A673 (cell line): Measurements from ENCODE around the gene CNTN1.

Source experiments
- CTCF ChIP-seq: fragments of 300-800, 200-600 bp; sonication (generic); conservative IDR thresholded peaks from 2 replicates; pipeline ENCODE4 v1.5.1; 2017; ENCODE audit warnings: low read depth, mild to moderate bottlenecking, antibody characterized with exemption, low read length, moderate library complexity, mixed read lengths
- EZH2 ChIP-seq: fragments of 200-600 bp; sonication (generic); IDR thresholded peaks from 2 replicates; pipeline ENCODE4 v1.6.1; 2017; ENCODE audit warnings: borderline replicate concordance, low read depth, mild to moderate bottlenecking, mixed read lengths, antibody characterized with exemption, low read length; ENCODE audit not compliant: poor library complexity, severe bottlenecking

- TF ChIP-seq CTCF, result no peak
- TF ChIP-seq EZH2, result no peak
These were observed 128.7 kb downstream of the CNTN1 start for GRCh38 chr12:40820794-40821484.
